SU-DHL-6 (cell line): ENCODE results near the gene LRRC2.

Source experiments
- EZH2phosphoT487 ChIP-seq: fragments of 200-600 bp; sonication (generic), shearing (Covaris generic); conservative IDR thresholded peaks from 2 replicates; pipeline ENCODE4 v1.6.1; 2018; ENCODE audit warnings: mild to moderate bottlenecking, antibody characterized with exemption, low read length, moderate library complexity, mixed read lengths
- TF ChIP-seq, protein P1 (sequence below): fragments of 200-600 bp; sonication (generic); IDR thresholded peaks from one replicate; pipeline ENCODE4 v1.5.1; 2017; ENCODE audit warnings: antibody characterized with exemption, mild to moderate bottlenecking, low read length, moderate library complexity; ENCODE audit not compliant: insufficient read depth, poor library complexity, severe bottlenecking

DNA sequence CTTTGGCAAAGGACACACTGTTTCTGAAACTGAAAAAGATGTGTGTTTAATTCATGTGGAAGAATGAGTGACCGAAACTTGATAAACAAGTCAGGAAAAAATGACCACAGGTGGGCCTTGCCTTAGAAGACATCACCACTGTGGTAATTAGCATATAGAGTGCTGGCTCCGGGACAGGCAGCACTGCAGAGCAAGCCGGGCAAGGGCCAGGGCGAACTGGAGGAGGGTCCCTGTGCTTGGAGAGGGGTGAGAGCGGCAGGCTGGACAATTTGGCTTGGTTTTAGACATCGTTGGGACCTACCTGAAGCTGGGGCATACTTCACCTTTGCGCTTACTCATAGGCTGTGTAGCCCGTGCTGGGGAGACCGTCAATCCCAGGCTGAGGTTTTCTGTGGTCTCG lies 60.1 kb downstream of the LRRC2 start:
- TF ChIP-seq, protein P1, sequence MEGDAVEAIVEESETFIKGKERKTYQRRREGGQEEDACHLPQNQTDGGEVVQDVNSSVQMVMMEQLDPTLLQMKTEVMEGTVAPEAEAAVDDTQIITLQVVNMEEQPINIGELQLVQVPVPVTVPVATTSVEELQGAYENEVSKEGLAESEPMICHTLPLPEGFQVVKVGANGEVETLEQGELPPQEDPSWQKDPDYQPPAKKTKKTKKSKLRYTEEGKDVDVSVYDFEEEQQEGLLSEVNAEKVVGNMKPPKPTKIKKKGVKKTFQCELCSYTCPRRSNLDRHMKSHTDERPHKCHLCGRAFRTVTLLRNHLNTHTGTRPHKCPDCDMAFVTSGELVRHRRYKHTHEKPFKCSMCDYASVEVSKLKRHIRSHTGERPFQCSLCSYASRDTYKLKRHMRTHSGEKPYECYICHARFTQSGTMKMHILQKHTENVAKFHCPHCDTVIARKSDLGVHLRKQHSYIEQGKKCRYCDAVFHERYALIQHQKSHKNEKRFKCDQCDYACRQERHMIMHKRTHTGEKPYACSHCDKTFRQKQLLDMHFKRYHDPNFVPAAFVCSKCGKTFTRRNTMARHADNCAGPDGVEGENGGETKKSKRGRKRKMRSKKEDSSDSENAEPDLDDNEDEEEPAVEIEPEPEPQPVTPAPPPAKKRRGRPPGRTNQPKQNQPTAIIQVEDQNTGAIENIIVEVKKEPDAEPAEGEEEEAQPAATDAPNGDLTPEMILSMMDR: no peak
- no peak for TF ChIP-seq EZH2phosphoT487
